Loucy (cell line): ENCODE measurements around the gene TNS2.

ENCODE experiments used
- H2AFZ ChIP-seq: fragments of 200-600 bp; sonication (generic); 2 replicates; pipeline ENCODE4 v1.6.0; 2016; ENCODE audit warnings: antibody characterized with exemption, mild to moderate bottlenecking, low read length, moderate library complexity
- H3F3A ChIP-seq: fragments of 200-600 bp; 2 replicates; pipeline ENCODE4 v1.6.0; 2016; ENCODE audit warnings: antibody characterized with exemption, low read depth, mild to moderate bottlenecking
- H3K27me3 ChIP-seq: fragments of 200-600 bp; sonication (generic); 2 replicates; pipeline ENCODE4 v1.6.1; 2014; ENCODE audit warnings: low read length, mild to moderate bottlenecking; ENCODE audit not compliant: insufficient read depth, poor library complexity, severe bottlenecking
- H3K36me3 ChIP-seq: fragments of 200-600 bp; sonication (generic); 2 replicates; pipeline ENCODE4 v1.6.1; 2016; ENCODE audit warnings: low read length; ENCODE audit not compliant: insufficient read depth
- H3K4me1 ChIP-seq: fragments of 200-600 bp; sonication (generic); 2 replicates; pipeline ENCODE4 v1.5.1; 2014; ENCODE audit warnings: low read length, mild to moderate bottlenecking; ENCODE audit not compliant: insufficient read depth, poor library complexity, severe bottlenecking
- H3K4me2 ChIP-seq: fragments of 200-600 bp; sonication (generic); 2 replicates; pipeline ENCODE4 v1.6.0; 2014; ENCODE audit warnings: antibody characterized with exemption, low read length, low read depth, mild to moderate bottlenecking; ENCODE audit not compliant: poor library complexity, severe bottlenecking
- H3K4me3 ChIP-seq: fragments of 200-600 bp; sonication (generic); 2 replicates; pipeline ENCODE4 v1.5.1; 2014; ENCODE audit warnings: low read length, mild to moderate bottlenecking, mixed read lengths; ENCODE audit not compliant: poor library complexity, severe bottlenecking
- H3K79me2 ChIP-seq: fragments of 200-600 bp; sonication (generic); 2 replicates; pipeline ENCODE4 v1.6.1; 2014; ENCODE audit warnings: low read length; ENCODE audit not compliant: insufficient read depth
- H3K9ac ChIP-seq: fragments of 200-600 bp; sonication (generic); 2 replicates; pipeline ENCODE4 v1.6.0; 2014; ENCODE audit warnings: mild to moderate bottlenecking, low read depth, low read length, moderate library complexity; ENCODE audit not compliant: poor library complexity, severe bottlenecking
- H3K9me2 ChIP-seq: fragments of 200-600 bp; sonication (generic); replicated peaks from 2 replicates; pipeline ENCODE4 v1.6.1; 2016; ENCODE audit warnings: low read depth, low read length, mixed read lengths
- H3K9me3 ChIP-seq: fragments of 200-600 bp; sonication (generic); 2 replicates; pipeline ENCODE4 v1.6.1; 2014; ENCODE audit warnings: mild to moderate bottlenecking, antibody characterized with exemption, low read length, low read depth; ENCODE audit not compliant: insufficient read depth
- H4K20me1 ChIP-seq: fragments of 200-600 bp; sonication (generic); 2 replicates; pipeline ENCODE4 v1.6.0; 2014; ENCODE audit warnings: antibody characterized with exemption, low read length, mild to moderate bottlenecking; ENCODE audit not compliant: insufficient read depth, poor library complexity, severe bottlenecking
- CTCF ChIP-seq: fragments of 200-600 bp; sonication (generic); conservative IDR thresholded peaks from 2 replicates; pipeline ENCODE4 v1.5.1; 2014; ENCODE audit warnings: mild to moderate bottlenecking, antibody characterized with exemption, low read length
- EZH2phosphoT487 ChIP-seq: fragments of 200-600 bp; IDR thresholded peaks from 2 replicates; pipeline ENCODE4 v1.6.1; 2018; ENCODE audit warnings: antibody characterized with exemption, mild to moderate bottlenecking, moderate library complexity, borderline replicate concordance

The TNS2 gene

GRCh38 chr12:53005215-53005985, 44.5 kb upstream of the TNS2 start:
- H3K27me3 ChIP-seq, result no peaks in the 10 kb centered on the region
- peak overlapping the region; percentile 97 for H3K4me3 ChIP-seq
- H3K4me2 ChIP-seq, result peak overlapping the region; percentile 88
- H4K20me1 ChIP-seq, result peaks cover 41% of the 10 kb centered on the region
- H3K4me1 ChIP-seq, result peaks cover 44% of the 10 kb centered on the region
- TF ChIP-seq EZH2phosphoT487 (no peak), CTCF (no peak)
- peak overlapping the region; percentile 85 for H2AFZ ChIP-seq
- peak overlapping the region; percentile 88 for H3K9ac ChIP-seq
- no peaks in the 10 kb centered on the region for H3K9me3 ChIP-seq
- peaks cover 2% of the 10 kb centered on the region; the same call in 1 of the 2 replicates for H3F3A ChIP-seq
- H3K36me3 ChIP-seq, result peaks cover 8% of the 10 kb centered on the region; the same call in 1 of the 2 replicates
- no peaks in the 10 kb centered on the region for H3K9me2 ChIP-seq
- peaks cover 51% of the 10 kb centered on the region for H3K79me2 ChIP-seq

GRCh38 chr12:53005986-53006809, 43.7 kb upstream of the TNS2 start, which contains the start of gene EIF4B:
EIF4B (plus strand) TSS chr12:53006456; CDS start chr12:53006484, 28 bp downstream.
- Histone ChIP-seq H3K27me3 (no peaks in the 10 kb centered on the region), H3K36me3 (peaks cover 8% of the 10 kb centered on the region; the same call in 1 of the 2 replicates), H3K9me3 (no peaks in the 10 kb centered on the region), H2AFZ (peak within 1 kb of the TSS; percentile 85), H3K79me2 (peaks cover 59% of the 10 kb centered on the region), H3K4me2 (peak within 1 kb of the TSS; percentile 96), H3K9me2 (no peaks in the 10 kb centered on the region), H3K9ac (peak within 1 kb of the TSS; percentile 97), H3F3A (peaks cover 2% of the 10 kb centered on the region; the same call in 1 of the 2 replicates), H3K4me3 (peak within 1 kb of the TSS; percentile 97), H3K4me1 (peaks cover 51% of the 10 kb centered on the region), H4K20me1 (peaks cover 49% of the 10 kb centered on the region)
- TF ChIP-seq CTCF, result no peak
- no peak for TF ChIP-seq EZH2phosphoT487

- Histone ChIP-seq H3K27me3 (no peaks in the 10 kb centered on the region), H2AFZ (peak overlapping the region; percentile 66), H4K20me1 (peaks cover 55% of the 10 kb centered on the region), H3K9me2 (no peaks in the 10 kb centered on the region), H3K36me3 (peaks cover 8% of the 10 kb centered on the region), H3K4me2 (peak overlapping the region; percentile 96), H3K9ac (peak overlapping the region; percentile 97), H3K79me2 (peaks cover 66% of the 10 kb centered on the region), H3K4me1 (peaks cover 57% of the 10 kb centered on the region), H3K9me3 (no peaks in the 10 kb centered on the region), H3F3A (peaks cover 2% of the 10 kb centered on the region; the same call in 1 of the 2 replicates), H3K4me3 (peak overlapping the region; percentile 97)
- no peak for TF ChIP-seq CTCF
- no peak for TF ChIP-seq EZH2phosphoT487
Measured at GRCh38 chr12:53006810-53007309, 43.0 kb upstream of the TNS2 start.
